ENCODE measurements around the gene TRPT1.

GRCh38 chr11:64243236-64243854, 17.4 kb upstream of the TRPT1 start:
- TF ChIP-seq POLR2A (IDR thresholded peaks at IDR 0.05), result no peak
- TF ChIP-seq CTCF (IDR thresholded peaks at IDR 0.05), result no peak
- no peak for TF ChIP-seq EP300 (IDR thresholded peaks at IDR 0.05)

All from suprapubic skin (tissue), 3 donors.